T47D (cell line): ENCODE data around the gene CBX8.
"Not testable (repeated sequence)": the region's sequence is repeated elsewhere in the genome, so short reads cannot be mapped to it uniquely, and the experiment has no call there.

Source experiments
- DNase-seq, 2 experiments: peaks; one replicate each; pipeline versions ENCODE4 v3.0.0 to v3.0.0-alpha.2; 2011 to 2012; ENCODE audit warnings: low read depth in 1 of 2, low spot score in 1 of 2
- JUND ChIP-seq: IDR thresholded peaks from 2 replicates; pipeline ENCODE4 v1.6.1; 2012; ENCODE audit warnings: low read depth
- in situ Hi-C: cut with HindIII; loops from 2 replicates; pipeline ENCODE4 v1.10.0; 2016; ENCODE audit warnings: low sequenced_read_pairs, low pct_unique_long_range_greater_than_20kb

CBX8 gene

DNA sequence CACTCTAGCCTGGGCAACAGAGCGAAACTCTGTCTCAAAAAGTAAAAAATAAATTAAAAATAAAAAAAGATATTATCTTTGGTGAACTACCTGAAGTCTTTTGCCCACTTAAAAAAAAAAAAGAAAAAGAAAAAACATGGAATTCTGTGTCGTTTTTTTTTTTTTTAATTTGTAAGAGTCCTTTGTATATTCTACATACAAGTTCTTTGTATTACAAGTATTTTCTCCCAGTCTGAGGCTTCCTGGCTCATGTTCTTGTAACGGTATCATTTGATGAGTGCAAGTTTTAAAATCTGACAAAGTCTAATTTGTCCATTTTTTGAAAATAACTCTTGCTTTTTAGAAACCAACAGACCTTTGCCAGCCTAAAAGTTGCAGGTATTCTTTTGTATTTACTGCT is 31.2 kb downstream of the CBX8 start:
- no peak for TF ChIP-seq JUND
- in situ Hi-C loops: no loop called here
- DNase-seq: no peak

GRCh38 chr17:79761894-79762589 is 34.8 kb downstream of the CBX8 start:
- in situ Hi-C loops: no loop called here

DNA sequence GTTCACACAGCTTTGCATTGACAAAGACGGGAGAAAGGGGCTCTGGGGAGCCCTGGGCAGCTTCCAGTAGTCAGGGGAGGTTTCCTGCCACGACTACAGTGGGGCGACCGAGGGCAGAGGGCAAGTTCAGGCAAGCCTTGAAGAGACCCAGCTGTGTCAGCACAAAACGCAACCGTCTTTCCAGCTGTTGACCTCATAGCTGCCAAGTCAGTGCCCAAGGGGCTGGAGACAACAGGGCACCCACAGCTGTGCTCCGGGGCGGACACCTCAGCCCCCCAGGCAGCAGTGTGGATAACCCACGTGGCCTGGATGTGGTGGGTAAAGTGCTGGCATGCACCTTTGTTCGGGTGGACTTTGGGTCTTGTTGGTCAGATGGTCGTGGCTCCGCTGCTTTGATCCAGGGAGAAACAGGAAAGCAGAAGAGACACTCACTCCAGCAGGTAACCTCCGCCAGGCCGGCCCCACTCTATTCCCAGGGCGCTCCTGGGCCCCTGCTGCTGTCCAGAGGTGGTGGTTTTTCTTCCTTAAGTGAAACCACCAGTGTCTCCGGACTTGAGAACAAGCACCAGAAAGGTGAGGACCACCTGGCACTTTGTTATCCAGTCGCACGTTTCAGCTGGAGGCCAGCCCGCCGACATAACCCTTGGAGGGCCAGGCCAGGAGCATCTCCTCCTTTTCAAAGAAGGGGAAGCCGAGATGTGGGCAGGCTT is 36.5 kb downstream of the CBX8 start:
- DNase-seq: no peak
- TF ChIP-seq JUND: no peak
- in situ Hi-C loops: no loop called here

More at GRCh38 chr17:79761894-79762589, 34.8 kb downstream of the CBX8 start:
- TF ChIP-seq JUND: no peak
- no peak for DNase-seq

DNA sequence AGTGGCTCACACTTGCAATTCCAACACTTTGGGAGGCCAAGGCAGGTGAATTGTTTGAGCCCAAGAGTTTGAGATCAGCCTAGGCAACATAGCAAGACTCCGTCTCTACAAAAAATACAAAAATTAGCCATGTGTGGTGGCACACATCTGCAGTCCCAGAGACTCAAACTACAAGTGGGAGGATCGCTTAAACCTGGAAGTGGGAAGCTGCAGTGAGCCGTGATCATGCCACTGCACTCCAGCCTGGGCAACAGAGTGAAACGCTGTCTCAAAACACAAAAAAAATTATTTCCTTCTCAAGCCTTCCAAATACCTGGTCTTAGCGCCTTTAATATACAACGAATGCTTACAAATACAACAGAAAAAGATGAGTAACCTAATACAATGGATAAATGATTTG is 38.6 kb downstream of the CBX8 start:
- no peak for DNase-seq
- in situ Hi-C loops: no loop called here
- TF ChIP-seq JUND: no peak

- no peak for DNase-seq
- in situ Hi-C loops: no loop called here
- TF ChIP-seq JUND: no peak
Measured at GRCh38 chr17:79757140-79757745, 39.6 kb downstream of the CBX8 start.

DNA sequence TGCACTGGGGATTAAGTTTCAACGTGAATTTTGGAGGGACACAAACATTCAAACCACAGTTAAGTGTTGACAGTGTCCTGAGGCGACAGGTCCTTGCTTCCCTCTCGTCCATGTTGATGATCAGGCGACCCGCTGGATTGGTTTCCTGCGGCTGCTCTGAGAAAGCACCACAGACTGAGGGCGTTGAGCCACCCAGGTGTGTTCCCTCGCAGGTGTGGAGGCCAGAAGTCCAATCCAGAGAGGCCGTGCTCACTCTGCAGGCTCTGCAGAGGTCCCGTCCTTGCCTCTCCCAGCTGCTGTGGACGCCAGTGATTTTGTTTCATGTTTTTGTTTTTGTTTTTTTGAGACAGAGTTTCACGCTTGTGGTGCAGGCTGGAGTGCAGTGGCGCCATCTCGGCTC is 41.3 kb downstream of the CBX8 start:
- DNase-seq: no peak
- TF ChIP-seq JUND: no peak
- in situ Hi-C loops: no loop called here

DNA sequence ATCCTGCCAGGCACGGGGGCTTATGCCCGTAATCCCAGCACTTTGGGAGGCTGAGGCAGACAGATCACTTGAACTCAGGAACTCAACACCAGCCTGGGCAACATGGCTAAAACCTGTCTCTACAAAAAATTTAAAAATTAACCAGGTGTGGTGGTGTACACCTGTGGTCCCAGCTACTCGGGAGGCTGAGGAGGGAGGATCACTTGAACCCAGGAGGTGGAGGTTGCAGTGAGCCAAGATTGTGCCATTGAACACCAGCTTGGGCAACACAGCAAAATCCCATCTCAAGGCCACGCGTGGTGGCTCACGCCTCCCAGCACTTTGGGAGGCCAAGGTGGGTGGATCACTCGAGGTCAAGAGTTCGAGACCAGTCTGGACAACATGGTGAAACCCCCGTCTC is 42.0 kb downstream of the CBX8 start:
- DNase-seq, in situ Hi-C loops: not testable (repeated sequence)

GRCh38 chr17:79754370-79754769 is 42.5 kb downstream of the CBX8 start:
- in situ Hi-C loops: no loop called here
- no peak for DNase-seq
- TF ChIP-seq JUND: no peak

DNA sequence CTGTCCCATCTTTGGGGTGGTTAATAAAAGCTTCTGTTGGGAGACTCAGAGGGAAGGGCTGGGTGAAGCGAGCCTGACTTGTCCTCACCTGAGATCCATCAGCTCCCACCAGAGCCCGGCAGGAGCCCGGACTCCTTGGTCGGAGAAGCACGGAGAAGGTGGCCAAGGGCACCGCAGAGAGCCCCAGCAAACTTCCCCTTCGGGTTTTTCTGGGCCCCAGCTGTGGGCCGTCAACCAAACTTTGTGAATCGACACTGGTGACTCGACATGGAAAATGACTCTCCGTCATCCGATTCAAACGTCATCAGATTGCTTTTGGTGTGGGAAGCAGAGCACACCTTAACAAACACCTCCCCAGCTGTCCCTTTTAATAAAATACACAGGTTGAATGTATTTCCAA is 44.7 kb downstream of the CBX8 start:
- DNase-seq: no peak
- in situ Hi-C loops: no loop called here

GRCh38 chr17:79750650-79751545 is 46.0 kb downstream of the CBX8 start:
- no peak for DNase-seq
- no peak for TF ChIP-seq JUND
- in situ Hi-C loops: no loop called here

More for the DNA sequence above, 44.7 kb downstream of the CBX8 start:
- TF ChIP-seq JUND: no peak

GRCh38 chr17:79749958-79750357 is 46.9 kb downstream of the CBX8 start:
- DNase-seq: no peak
- no peak for TF ChIP-seq JUND
- in situ Hi-C loops: no loop called here

DNA sequence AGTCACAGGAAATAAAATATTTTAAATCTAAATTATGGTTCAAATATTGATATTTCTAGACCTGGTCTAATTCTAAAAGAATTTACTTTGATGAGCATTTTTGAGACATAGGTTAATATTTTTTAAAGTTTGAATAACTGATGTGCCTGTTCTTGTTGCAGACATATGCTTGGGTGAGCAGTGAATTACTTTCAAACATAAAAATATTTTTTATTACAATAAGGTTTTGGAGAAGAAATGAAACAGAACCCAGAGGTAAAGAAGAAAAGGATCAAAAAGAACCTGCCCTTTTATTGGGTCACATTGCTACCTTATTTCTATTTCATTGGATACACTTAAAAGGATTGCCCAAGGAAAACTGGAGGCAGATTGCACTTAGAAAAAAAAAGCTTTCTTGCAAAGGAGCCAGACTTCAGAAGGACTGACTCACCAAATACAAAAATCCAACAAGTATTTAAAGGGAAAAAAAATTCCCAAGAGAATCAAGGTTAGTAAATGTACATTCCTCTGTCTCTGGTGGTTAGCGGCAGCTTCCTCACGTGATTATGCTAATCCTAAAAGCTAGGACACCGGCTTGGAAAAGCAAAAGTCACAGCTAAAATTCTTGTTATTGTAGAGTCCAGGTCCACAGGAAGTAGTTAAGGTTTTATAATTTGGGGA is 47.6 kb downstream of the CBX8 start:
- TF ChIP-seq JUND: no peak
- in situ Hi-C loops: no loop called here
- no peak for DNase-seq
